Skeletal muscle satellite cell (primary cell): Measurements from ENCODE around the gene TNFAIP6.
"Not testable (repeated sequence)": the region's sequence is repeated elsewhere in the genome, so short reads cannot be mapped to it uniquely, and the experiment has no call there.

Source experiments
- H3K27me3 ChIP-seq: 2 replicates; pipeline ENCODE4 v1.7.0; 2013; ENCODE audit warnings: low read length; ENCODE audit not compliant: control insufficient read depth, insufficient read depth
- H3K36me3 ChIP-seq: 2 replicates; pipeline ENCODE4 v1.7.0; 2013; ENCODE audit warnings: mild to moderate bottlenecking, control low read depth, low read length; ENCODE audit not compliant: insufficient read depth
- H3K4me1 ChIP-seq: 2 replicates; pipeline ENCODE4 v1.7.0; 2013; ENCODE audit warnings: low read length; ENCODE audit not compliant: control insufficient read depth, insufficient read depth
- H3K4me2 ChIP-seq: 2 replicates; pipeline ENCODE4 v1.7.0; 2013; ENCODE audit warnings: mild to moderate bottlenecking, low read length
- H3K4me3 ChIP-seq: 2 replicates; pipeline ENCODE4 v1.7.0; 2013; ENCODE audit warnings: low read length
- H3K9ac ChIP-seq: 2 replicates; pipeline ENCODE4 v1.7.0; 2013; ENCODE audit warnings: mild to moderate bottlenecking, low read depth, low read length, moderate library complexity
- H3K9me3 ChIP-seq: replicated peaks from 2 replicates; pipeline ENCODE4 v1.7.0; 2013; ENCODE audit warnings: mild to moderate bottlenecking, control low read depth, low read length

The TNFAIP6 gene

DNA sequence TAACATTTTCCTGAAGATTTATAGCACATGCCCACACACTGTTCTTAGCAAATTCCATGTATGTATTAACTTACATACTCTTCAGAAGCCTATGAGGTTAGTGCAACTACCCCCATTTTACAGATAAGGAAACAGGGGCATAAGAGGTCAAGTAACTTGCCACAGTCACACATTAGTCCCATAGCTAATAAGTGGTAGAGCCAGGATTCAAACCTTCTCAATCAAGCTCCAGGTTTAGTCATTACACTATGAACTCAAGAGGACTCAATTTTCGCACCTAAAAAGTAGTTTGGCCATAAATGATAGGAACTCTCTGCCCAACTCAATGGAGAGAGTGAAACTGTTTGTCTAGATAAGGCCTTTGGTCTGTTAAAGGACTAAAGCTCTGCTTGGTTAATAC lies 42.6 kb downstream of the TNFAIP6 start:
- Histone ChIP-seq H3K9me3 (no peaks in the 10 kb centered on the region), H3K27me3 (no peaks in the 10 kb centered on the region), H3K9ac (no peak overlapping the region), H3K4me1 (no peaks in the 10 kb centered on the region), H3K4me2 (no peak overlapping the region), H3K4me3 (no peak overlapping the region), H3K36me3 (no peaks in the 10 kb centered on the region)

- H3K4me1 ChIP-seq = no peaks in the 10 kb centered on the region
- no peaks in the 10 kb centered on the region for H3K27me3 ChIP-seq
- H3K4me3 ChIP-seq = no peak overlapping the region
- H3K4me2 ChIP-seq = no peak overlapping the region
- H3K9ac ChIP-seq = no peak overlapping the region
- H3K9me3 ChIP-seq = no peaks in the 10 kb centered on the region
- H3K36me3 ChIP-seq = no peaks in the 10 kb centered on the region
These were observed 43.8 kb downstream of the TNFAIP6 start for GRCh38 chr2:151401149-151401548.

DNA sequence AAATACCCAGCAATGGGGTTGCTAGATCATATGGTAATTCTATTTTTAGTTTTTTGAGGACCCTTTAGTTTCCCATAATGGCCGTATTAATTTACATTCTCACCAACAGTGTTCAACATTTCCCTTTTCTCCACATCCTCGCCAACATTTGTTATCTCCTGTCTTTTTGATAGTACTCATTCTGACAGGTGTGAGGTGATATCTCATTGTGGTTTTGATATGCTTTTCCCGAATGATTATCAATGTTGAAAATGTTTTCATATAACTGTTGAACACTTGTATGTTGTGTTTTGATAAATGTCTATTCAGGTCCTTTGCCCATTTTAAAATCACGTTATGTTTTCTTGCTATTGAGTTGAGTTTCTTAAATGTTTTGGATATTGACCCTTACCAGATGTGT lies 46.5 kb downstream of the TNFAIP6 start:
- Histone ChIP-seq H3K4me3 (no peak overlapping the region), H3K4me1 (no peaks in the 10 kb centered on the region), H3K4me2 (no peak overlapping the region), H3K9ac (no peak overlapping the region), H3K36me3 (no peaks in the 10 kb centered on the region), H3K27me3 (no peaks in the 10 kb centered on the region), H3K9me3 (no peaks in the 10 kb centered on the region)

DNA sequence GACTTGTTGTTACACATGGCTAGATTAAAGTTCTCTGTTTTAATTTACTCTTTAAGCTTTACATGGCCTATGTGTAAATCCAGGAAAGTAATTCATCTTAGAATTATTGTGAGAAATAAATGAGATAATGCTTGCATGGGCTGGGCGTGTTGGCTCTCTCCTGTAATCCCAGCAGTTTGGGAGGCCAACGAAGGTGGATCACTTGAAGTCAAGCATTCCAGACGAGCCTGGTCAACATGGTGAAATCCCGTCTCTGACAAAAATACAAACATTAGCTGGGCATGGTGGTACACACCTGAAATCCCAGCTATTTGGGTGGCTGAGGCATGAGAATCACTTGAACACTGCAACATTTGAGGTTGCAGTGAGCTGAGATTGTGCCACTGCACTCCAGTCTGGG lies 48.0 kb downstream of the TNFAIP6 start:
- Histone ChIP-seq H3K9me3 (no peaks in the 10 kb centered on the region), H3K27me3 (no peaks in the 10 kb centered on the region), H3K4me3 (no peak overlapping the region), H3K36me3 (peaks cover 5% of the 10 kb centered on the region), H3K9ac (no peak overlapping the region), H3K4me1 (peaks cover 2% of the 10 kb centered on the region), H3K4me2 (no peak overlapping the region)

DNA sequence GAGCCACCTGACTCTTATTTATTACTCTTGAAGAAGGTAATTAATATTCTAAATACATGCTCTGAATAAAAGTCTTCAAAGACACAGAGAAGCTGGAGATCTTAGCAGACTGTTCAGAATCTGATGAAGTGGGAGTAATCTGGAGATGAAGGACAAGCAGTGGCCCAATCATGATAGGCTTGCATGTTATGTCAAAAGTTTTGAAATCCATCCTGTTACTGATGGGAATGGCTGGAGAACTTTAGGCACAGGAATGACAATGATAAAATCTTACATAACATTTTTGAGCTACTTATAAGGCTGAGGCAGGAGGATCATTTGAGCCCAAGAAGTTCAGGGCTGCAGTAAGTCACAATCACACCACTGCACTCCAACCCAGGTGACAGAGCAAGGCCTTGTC lies 49.9 kb downstream of the TNFAIP6 start:
- no peaks in the 10 kb centered on the region for H3K9me3 ChIP-seq
- no peaks in the 10 kb centered on the region for H3K27me3 ChIP-seq
- no peak overlapping the region for H3K4me3 ChIP-seq
- no peak overlapping the region for H3K9ac ChIP-seq
- no peak overlapping the region for H3K4me2 ChIP-seq
- peaks cover 14% of the 10 kb centered on the region for H3K36me3 ChIP-seq
- peaks cover 7% of the 10 kb centered on the region for H3K4me1 ChIP-seq

GRCh38 chr2:151408788-151409600 lies 51.6 kb downstream of the TNFAIP6 start:
- Histone ChIP-seq H3K9ac (peak overlapping the region; percentile 96), H3K4me3 (peak overlapping the region; percentile 98), H3K27me3 (no peaks in the 10 kb centered on the region)

GRCh38 chr2:151409601-151410484 lies 52.5 kb downstream of the TNFAIP6 start, which contains the start of gene RIF1:
Gene RIF1, plus strand, starts transcription at chr2:151409902. Its CDS starts 522 bp downstream, at chr2:151410424.
- H3K4me3 ChIP-seq = peak within 1 kb of the TSS; percentile 98
- H3K4me2 ChIP-seq = peak within 1 kb of the TSS; percentile 94
- no peaks in the 10 kb centered on the region for H3K27me3 ChIP-seq
- H3K36me3 ChIP-seq = peaks cover 35% of the 10 kb centered on the region
- peaks cover 7% of the 10 kb centered on the region for H3K4me1 ChIP-seq
- H3K9me3 ChIP-seq = no peaks in the 10 kb centered on the region
- H3K9ac ChIP-seq = peak within 1 kb of the TSS; percentile 96

More at GRCh38 chr2:151408788-151409600, 51.6 kb downstream of the TNFAIP6 start:
- H3K36me3 ChIP-seq = peaks cover 30% of the 10 kb centered on the region
- no peaks in the 10 kb centered on the region for H3K9me3 ChIP-seq
- H3K4me1 ChIP-seq = peaks cover 7% of the 10 kb centered on the region
- H3K4me2 ChIP-seq = peak overlapping the region; percentile 94

- Histone ChIP-seq H3K36me3 (peaks cover 35% of the 10 kb centered on the region), H3K27me3 (no peaks in the 10 kb centered on the region), H3K9ac (peak overlapping the region; percentile 96), H3K4me1 (peaks cover 7% of the 10 kb centered on the region), H3K4me3 (peak overlapping the region; percentile 98), H3K9me3 (no peaks in the 10 kb centered on the region), H3K4me2 (peak overlapping the region; percentile 94)
These were observed 53.1 kb downstream of the TNFAIP6 start for GRCh38 chr2:151410485-151410834.

DNA sequence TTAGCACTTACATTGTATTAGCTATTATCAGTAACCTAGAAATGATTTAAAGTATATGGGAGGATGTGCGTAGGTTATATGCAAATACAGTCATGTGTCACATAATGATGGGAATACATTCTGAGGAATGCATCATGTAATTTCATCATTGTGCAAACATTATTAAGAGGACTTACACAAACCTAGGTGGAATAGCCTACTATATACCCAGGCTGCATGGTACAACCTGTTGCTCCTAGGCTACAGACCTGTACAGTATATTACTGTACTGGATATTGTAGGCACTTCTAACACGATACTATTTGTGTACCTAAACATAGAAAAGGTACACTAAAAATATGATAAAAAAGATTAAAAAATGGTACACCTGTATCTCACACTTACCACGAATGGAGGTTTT lies 60.3 kb downstream of the TNFAIP6 start:
- no peak overlapping the region for H3K9ac ChIP-seq
- H3K36me3 ChIP-seq = peaks cover 73% of the 10 kb centered on the region
- H3K9me3 ChIP-seq = no peaks in the 10 kb centered on the region
- H3K4me1 ChIP-seq = no peaks in the 10 kb centered on the region
- no peaks in the 10 kb centered on the region for H3K27me3 ChIP-seq
- H3K4me3 ChIP-seq = no peak overlapping the region
- H3K4me2 ChIP-seq = no peak overlapping the region

GRCh38 chr2:151421681-151422080 lies 64.3 kb downstream of the TNFAIP6 start:
- not testable (repeated sequence) for H3K4me1 ChIP-seq, H3K9me3 ChIP-seq, H3K9ac ChIP-seq, H3K4me3 ChIP-seq, H3K27me3 ChIP-seq, H3K4me2 ChIP-seq
- peaks cover 69% of the 10 kb centered on the region for H3K36me3 ChIP-seq

DNA sequence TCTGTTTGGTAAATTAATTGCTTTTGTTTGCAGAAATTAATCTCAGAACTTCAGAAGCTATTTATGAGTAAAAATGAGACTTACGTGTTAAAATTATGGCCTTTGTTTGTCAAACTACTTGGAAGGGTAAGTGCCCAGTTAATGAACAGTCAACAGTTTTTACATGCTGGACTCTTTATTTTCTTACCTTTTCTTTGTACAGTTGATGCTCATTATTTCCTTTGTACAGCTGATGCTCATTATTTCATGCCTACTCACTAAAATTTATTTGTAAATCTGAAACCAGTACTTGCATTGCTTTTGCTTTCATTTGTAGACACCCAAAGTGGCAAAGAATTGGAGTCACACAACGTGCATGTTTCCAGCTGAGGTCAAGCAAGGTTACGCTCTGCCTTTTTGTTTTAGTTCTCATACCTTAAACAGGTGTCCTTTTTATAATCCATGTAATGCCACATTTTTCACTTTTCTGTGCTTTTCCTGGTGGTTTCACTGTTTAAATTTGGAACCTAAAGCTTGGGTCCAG lies 65.6 kb downstream of the TNFAIP6 start:
- Histone ChIP-seq H3K4me1 (no peaks in the 10 kb centered on the region), H3K9me3 (no peaks in the 10 kb centered on the region), H3K4me3 (no peak overlapping the region), H3K36me3 (peaks cover 56% of the 10 kb centered on the region), H3K9ac (no peak overlapping the region), H3K27me3 (no peaks in the 10 kb centered on the region), H3K4me2 (no peak overlapping the region)
